NCI-H2081 (cell line): Measurements from ENCODE around the gene MS4A6E.

Experiments used
- DNase-seq, 2 experiments: peaks; one replicate each; lab custom pipeline; 2025; lab: John Stamatoyannopoulos, UW

The MS4A6E gene

DNA sequence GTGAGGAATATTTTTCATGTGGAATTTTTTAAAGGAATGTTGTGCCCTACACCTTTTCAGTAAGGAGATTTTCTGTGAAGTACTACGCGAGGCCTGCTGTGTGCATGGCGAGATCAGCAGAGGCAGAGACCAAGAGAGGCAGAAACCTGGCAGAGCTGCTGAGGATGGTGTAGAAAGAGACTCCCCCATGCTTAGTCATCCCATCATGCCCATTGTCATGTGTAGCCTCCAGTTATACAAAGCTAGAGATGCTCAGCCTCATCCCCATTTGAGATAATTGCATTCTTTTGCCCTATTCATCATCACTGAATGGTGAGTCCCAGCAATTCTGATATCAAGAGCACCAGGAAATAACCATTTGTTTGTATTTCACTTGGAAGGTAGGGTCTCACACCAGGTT lies 48.3 kb downstream of the MS4A6E start:
- DNase-seq: no peak

DNA sequence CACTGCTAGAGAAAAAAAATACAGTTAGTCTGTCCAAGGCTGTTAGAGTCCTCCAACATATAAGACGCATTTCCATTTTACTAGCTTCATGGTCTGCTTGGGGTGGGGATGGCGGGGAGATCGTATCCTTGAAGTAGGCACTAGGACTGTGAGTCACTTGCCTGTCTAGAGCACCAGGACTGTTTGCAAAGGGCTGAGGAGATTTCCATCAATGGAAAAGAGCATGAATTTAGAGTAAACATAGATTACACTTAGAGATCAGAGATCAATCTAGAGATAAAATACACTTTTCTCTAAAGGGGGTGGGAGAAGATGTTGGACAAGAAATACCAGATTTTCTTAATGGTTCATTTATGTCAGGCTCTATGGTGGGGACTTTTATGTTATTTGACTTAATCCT lies 49.5 kb downstream of the MS4A6E start:
- DNase-seq: no peak

- DNase-seq: no peak
Observed at GRCh38 chr11:60377401-60378136, 50.5 kb downstream of the MS4A6E start.

- DNase-seq: no peak
Observed at GRCh38 chr11:60378354-60378753, 51.3 kb downstream of the MS4A6E start, which contains the start of gene MS4A7. MS4A7 (plus strand) TSS chr11:60378532; CDS start chr11:60383142, 4,610 bp downstream.

DNA sequence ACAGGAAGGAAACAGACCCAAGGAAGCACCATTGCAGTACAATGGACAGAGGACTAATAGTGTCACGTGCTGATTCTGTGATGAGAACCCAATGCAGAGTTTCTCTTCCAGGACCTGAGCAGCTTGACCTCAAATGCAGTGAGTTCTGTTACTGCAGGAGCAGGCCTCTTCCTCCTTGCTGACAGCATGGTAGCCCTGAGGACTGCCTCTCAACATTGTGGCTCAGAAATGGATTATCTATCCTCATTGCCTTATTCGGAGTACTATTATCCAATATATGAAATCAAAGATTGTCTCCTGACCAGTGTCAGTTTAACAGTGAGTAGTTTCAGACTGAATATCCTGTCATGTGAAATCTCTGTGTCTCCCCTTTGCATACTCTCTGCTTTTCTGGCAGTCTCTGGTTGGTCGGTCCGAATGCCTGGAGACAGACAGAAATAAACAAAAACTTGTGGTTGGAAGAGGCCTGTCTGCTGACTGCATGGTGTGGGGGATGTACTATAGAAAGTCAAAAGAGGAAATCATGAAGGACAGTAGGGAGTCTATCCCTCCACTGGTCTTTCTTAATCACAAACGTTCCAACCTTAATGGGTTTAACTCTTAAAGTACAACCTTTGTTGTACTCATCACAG lies 62.3 kb downstream of the MS4A6E start:
- no peak for DNase-seq

DNA sequence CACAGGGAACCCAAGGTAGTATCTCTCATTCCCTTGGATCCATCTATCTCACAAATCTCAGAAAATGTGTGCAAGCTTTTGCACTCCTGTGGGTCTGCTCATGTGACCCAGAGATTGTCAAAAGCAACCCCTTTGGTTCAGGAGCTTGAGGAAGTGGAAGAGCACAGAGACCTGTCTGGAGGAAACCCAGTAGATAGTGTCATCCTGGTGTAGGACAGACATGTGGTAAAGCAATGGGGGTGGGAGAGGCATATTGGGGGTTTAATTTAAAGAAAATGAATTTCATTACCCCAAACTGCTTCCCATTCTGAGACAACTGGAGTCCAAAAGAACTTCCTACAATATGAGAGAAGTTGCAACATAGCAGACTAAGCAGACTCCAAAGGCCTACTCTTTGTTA lies 63.4 kb downstream of the MS4A6E start:
- no peak for DNase-seq
